ENCODE results near the gene DAND5. TPM values are rescaled to one million over a fixed set of nuclear protein-coding genes. Genes with fewer than 3 reads are reported as not detected.

DAND5 gene
- polyA plus RNA-seq, 6 donors from 2014 or later, result not detected

- ATAC-seq (ENCODE audit: low read depth in 2 of 2), result no peak
These were observed 13.7 kb downstream of the DAND5 start for GRCh38 chr19:12983091-12983490.

GRCh38 chr19:12983542-12984142 is 14.3 kb downstream of the DAND5 start:
- Mint-ChIP-seq H3K27ac (no peak overlapping the region), H3K4me3 (no peak overlapping the region), H3K27me3 (peaks cover 0 to 8% (median 6%) of the 10 kb centered on the region in 3 donors), H3K9me3 (no peaks in the 10 kb centered on the region), H3K36me3 (no peaks in the 10 kb centered on the region), H3K4me1 (peaks cover 0 to 24% (median 13%) of the 10 kb centered on the region in 3 donors)
- peak; percentile 69 to 84 for ATAC-seq (ENCODE audit: low read depth in 2 of 2)
- peak; percentile 85 for DNase-seq

More at GRCh38 chr19:12983091-12983490, 13.7 kb downstream of the DAND5 start:
- Mint-ChIP-seq H3K27ac (no peak overlapping the region), H3K27me3 (peaks cover under 1 to 8% (median 7%) of the 10 kb centered on the region in 3 donors), H3K4me3 (no peak overlapping the region), H3K4me1 (peaks cover 1 to 26% (median 15%) of the 10 kb centered on the region in 3 donors), H3K36me3 (no peaks in the 10 kb centered on the region), H3K9me3 (no peaks in the 10 kb centered on the region)
- DNase-seq, result no peak

GRCh38 chr19:12984143-12984627 is 14.8 kb downstream of the DAND5 start:
- Mint-ChIP-seq H3K36me3 (no peaks in the 10 kb centered on the region), H3K4me1 (peaks cover 0 to 21% (median 13%) of the 10 kb centered on the region in 3 donors), H3K9me3 (no peaks in the 10 kb centered on the region), H3K27ac (no peak overlapping the region), H3K4me3 (no peak overlapping the region), H3K27me3 (peaks cover 0 to 8% (median 6%) of the 10 kb centered on the region in 3 donors)
- DNase-seq, result no peak
- no peak for ATAC-seq (ENCODE audit: low read depth in 2 of 2)

- Mint-ChIP-seq H3K4me3 (peak overlapping the region in 4 of 8 donors; percentile 18 to 63 (median 30)), H3K27me3 (peaks cover 0 to 8% (median 6%) of the 10 kb centered on the region in 3 donors), H3K27ac (peak overlapping the region in 3 of 6 donors; percentile 57 to 88 (median 88)), H3K4me1 (peaks cover 0 to 19% (median 13%) of the 10 kb centered on the region in 3 donors), H3K36me3 (no peaks in the 10 kb centered on the region), H3K9me3 (no peaks in the 10 kb centered on the region)
- DNase-seq, result no peak
- no peak for ATAC-seq (ENCODE audit: low read depth in 2 of 2)
These were observed 15.3 kb downstream of the DAND5 start for GRCh38 chr19:12984683-12985048.

- Mint-ChIP-seq H3K27ac (peak overlapping the region in 4 of 6 donors; percentile 57 to 88 (median 79)), H3K4me3 (peak overlapping the region in 4 of 8 donors; percentile 18 to 69 (median 42))
- ATAC-seq (ENCODE audit: low read depth in 2 of 2), result peak; percentile 6 to 46
These were observed 15.8 kb downstream of the DAND5 start for GRCh38 chr19:12985049-12985776.

GRCh38 chr19:12986726-12987125 is 17.4 kb downstream of the DAND5 start:
- peaks cover 0 to 15% (median 9%) of the 10 kb centered on the region in 3 donors for H3K4me1 Mint-ChIP-seq
- H3K4me3 Mint-ChIP-seq, result no peak overlapping the region
- H3K36me3 Mint-ChIP-seq, result no peaks in the 10 kb centered on the region
- peak overlapping the region in 2 of 6 donors; percentile 11 to 73 for H3K27ac Mint-ChIP-seq
- H3K27me3 Mint-ChIP-seq, result peaks cover 6 to 18% (median 10%) of the 10 kb centered on the region in 3 donors
- ATAC-seq (ENCODE audit: low read depth in 2 of 2) (no peak), DNase-seq (no peak)
- H3K9me3 Mint-ChIP-seq, result no peaks in the 10 kb centered on the region

More at GRCh38 chr19:12985049-12985776, 15.8 kb downstream of the DAND5 start:
- DNase-seq, result no peak
- H3K9me3 Mint-ChIP-seq, result no peaks in the 10 kb centered on the region
- peaks cover 0 to 15% (median 9%) of the 10 kb centered on the region in 3 donors for H3K4me1 Mint-ChIP-seq
- no peaks in the 10 kb centered on the region for H3K36me3 Mint-ChIP-seq
- H3K27me3 Mint-ChIP-seq, result peaks cover 0 to 8% (median 6%) of the 10 kb centered on the region in 3 donors

- no peaks in the 10 kb centered on the region for H3K36me3 Mint-ChIP-seq
- H3K27me3 Mint-ChIP-seq, result peaks cover 6 to 18% (median 10%) of the 10 kb centered on the region in 3 donors
- H3K27ac Mint-ChIP-seq, result peak overlapping the region in 2 of 6 donors; percentile 11 to 27
- no peak overlapping the region for H3K4me3 Mint-ChIP-seq
- no peak for DNase-seq
- ATAC-seq (ENCODE audit: low read depth in 2 of 2), result no peak
- H3K9me3 Mint-ChIP-seq, result no peaks in the 10 kb centered on the region
- peaks cover 0 to 15% (median 9%) of the 10 kb centered on the region in 3 donors for H3K4me1 Mint-ChIP-seq
These were observed 17.8 kb downstream of the DAND5 start for GRCh38 chr19:12987190-12987589.

GRCh38 chr19:12987781-12988180 is 18.4 kb downstream of the DAND5 start:
- no peak overlapping the region for H3K4me3 Mint-ChIP-seq
- peaks cover 0 to 15% (median 9%) of the 10 kb centered on the region in 3 donors for H3K4me1 Mint-ChIP-seq
- H3K36me3 Mint-ChIP-seq, result no peaks in the 10 kb centered on the region
- ATAC-seq (ENCODE audit: low read depth in 2 of 2), result no peak
- no peaks in the 10 kb centered on the region for H3K9me3 Mint-ChIP-seq
- DNase-seq, result no peak
- no peak overlapping the region for H3K27ac Mint-ChIP-seq
- H3K27me3 Mint-ChIP-seq, result peaks cover 6 to 18% (median 10%) of the 10 kb centered on the region in 3 donors

GRCh38 chr19:12990431-12990830 is 21.1 kb downstream of the DAND5 start:
- Mint-ChIP-seq H3K4me3 (no peak overlapping the region), H3K27ac (peak overlapping the region in 1 of 6 donors; percentile 38), H3K36me3 (no peaks in the 10 kb centered on the region), H3K9me3 (peaks cover 0 to 2% (median 0%) of the 10 kb centered on the region in 7 donors), H3K27me3 (peaks cover 17 to 27% (median 19%) of the 10 kb centered on the region in 3 donors), H3K4me1 (peaks cover 8 to 18% (median 12%) of the 10 kb centered on the region in 3 donors)
- DNase-seq, result no peak
- ATAC-seq (ENCODE audit: low read depth in 2 of 2), result no peak

- no peak overlapping the region for H3K4me3 Mint-ChIP-seq
- ATAC-seq (ENCODE audit: low read depth in 2 of 2) (no peak), DNase-seq (no peak)
- H3K27ac Mint-ChIP-seq, result peak overlapping the region in 2 of 6 donors; percentile 2 to 38
- H3K9me3 Mint-ChIP-seq, result peaks cover 0 to 2% (median 0%) of the 10 kb centered on the region in 7 donors
- H3K4me1 Mint-ChIP-seq, result peaks cover 6 to 15% (median 12%) of the 10 kb centered on the region in 3 donors
- H3K27me3 Mint-ChIP-seq, result peaks cover 17 to 27% (median 19%) of the 10 kb centered on the region in 3 donors
- no peaks in the 10 kb centered on the region for H3K36me3 Mint-ChIP-seq
These were observed 21.5 kb downstream of the DAND5 start for GRCh38 chr19:12990853-12991252.

GRCh38 chr19:12991296-12991695 is 21.9 kb downstream of the DAND5 start:
- Mint-ChIP-seq H3K9me3 (peaks cover 0 to 2% (median 0%) of the 10 kb centered on the region in 7 donors), H3K4me3 (no peak overlapping the region), H3K27ac (peak overlapping the region in 1 of 6 donors; percentile 2), H3K4me1 (peaks cover 9 to 15% (median 12%) of the 10 kb centered on the region in 3 donors), H3K36me3 (no peaks in the 10 kb centered on the region), H3K27me3 (peaks cover 17 to 27% (median 19%) of the 10 kb centered on the region in 3 donors)
- ATAC-seq (ENCODE audit: low read depth in 2 of 2) (no peak), DNase-seq (no peak)

- no peak overlapping the region for H3K27ac Mint-ChIP-seq
- peaks cover 0 to 2% (median 0%) of the 10 kb centered on the region in 7 donors for H3K9me3 Mint-ChIP-seq
- H3K27me3 Mint-ChIP-seq, result peaks cover 21 to 24% (median 23%) of the 10 kb centered on the region in 3 donors
- no peaks in the 10 kb centered on the region for H3K36me3 Mint-ChIP-seq
- no peak for DNase-seq
- H3K4me3 Mint-ChIP-seq, result peak overlapping the region in 1 of 8 donors; percentile 14
- ATAC-seq (ENCODE audit: low read depth in 2 of 2), result no peak
- H3K4me1 Mint-ChIP-seq, result peaks cover 12 to 18% (median 12%) of the 10 kb centered on the region in 3 donors
These were observed 23.4 kb downstream of the DAND5 start for GRCh38 chr19:12992729-12993128.

- DNase-seq (no peak), ATAC-seq (ENCODE audit: low read depth in 2 of 2) (no peak)
- H3K27ac Mint-ChIP-seq, result no peak overlapping the region
- peaks cover 12 to 18% (median 15%) of the 10 kb centered on the region in 3 donors for H3K4me1 Mint-ChIP-seq
- H3K9me3 Mint-ChIP-seq, result peaks cover 0 to 2% (median 0%) of the 10 kb centered on the region in 7 donors
- H3K36me3 Mint-ChIP-seq, result no peaks in the 10 kb centered on the region
- H3K4me3 Mint-ChIP-seq, result peak overlapping the region in 6 of 8 donors; percentile 44 to 97 (median 93)
- H3K27me3 Mint-ChIP-seq, result peaks cover 23 to 31% (median 27%) of the 10 kb centered on the region in 3 donors
These were observed 24.2 kb downstream of the DAND5 start for GRCh38 chr19:12993562-12993961.
